Left hindlimb (tissue), 1 donor: ENCODE measurements around the gene DUS1L.
A peak's percentile ranks its signal among the peaks of the same experiment; 100 is the strongest.

ENCODE experiments used
- DNase-seq: peaks from one replicate; pipeline ENCODE4 v3.0.0-alpha.2; 2018

Gene DUS1L

DNA sequence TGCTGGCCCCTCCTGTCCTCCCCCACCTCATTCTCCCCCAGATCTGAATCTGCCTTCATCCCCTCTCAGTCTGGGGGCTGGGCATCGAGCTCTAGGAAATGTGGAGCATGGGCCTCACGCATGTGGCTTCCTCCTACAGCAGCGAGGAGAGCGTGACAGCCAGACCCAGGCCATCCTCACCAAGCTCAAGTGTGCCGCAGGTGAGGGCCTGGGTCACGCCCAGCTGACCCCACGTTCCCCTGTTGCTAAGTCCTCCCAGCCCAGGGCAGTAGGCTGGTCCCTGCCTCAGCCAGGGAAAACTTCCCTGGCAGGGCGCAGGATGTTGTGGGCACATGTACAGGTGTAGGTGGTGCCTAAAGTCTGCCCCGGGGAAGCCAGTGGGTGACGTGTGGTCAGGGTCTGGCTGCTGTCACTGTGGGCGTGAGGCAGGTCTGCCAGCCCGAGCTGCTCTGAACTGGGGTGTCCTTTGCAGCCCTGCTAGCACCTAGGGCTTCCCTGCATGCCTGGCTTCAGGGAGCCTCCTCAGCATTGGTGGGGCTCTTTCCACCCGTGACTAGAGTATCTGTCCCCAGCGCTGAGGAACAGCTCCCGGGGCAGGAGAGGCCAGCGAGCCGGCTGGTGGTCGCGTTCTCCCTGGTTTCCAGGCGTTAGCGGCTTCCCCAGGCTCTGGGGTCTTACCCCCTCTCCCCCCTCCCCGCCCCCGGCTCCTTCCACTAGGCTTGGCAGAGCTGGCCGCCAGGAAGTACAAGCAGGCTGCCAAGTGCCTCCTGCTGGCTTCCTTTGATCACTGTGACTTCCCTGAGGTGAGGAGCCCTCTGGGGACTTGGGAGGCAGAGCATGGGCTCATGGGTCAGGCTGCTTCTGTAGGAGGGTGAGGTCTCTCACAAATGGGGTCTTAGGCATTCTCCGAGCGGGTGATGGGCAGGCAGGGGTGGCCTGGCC is 10.3 kb downstream of the DUS1L start:
- peak; percentile 18 for DNase-seq

DNA sequence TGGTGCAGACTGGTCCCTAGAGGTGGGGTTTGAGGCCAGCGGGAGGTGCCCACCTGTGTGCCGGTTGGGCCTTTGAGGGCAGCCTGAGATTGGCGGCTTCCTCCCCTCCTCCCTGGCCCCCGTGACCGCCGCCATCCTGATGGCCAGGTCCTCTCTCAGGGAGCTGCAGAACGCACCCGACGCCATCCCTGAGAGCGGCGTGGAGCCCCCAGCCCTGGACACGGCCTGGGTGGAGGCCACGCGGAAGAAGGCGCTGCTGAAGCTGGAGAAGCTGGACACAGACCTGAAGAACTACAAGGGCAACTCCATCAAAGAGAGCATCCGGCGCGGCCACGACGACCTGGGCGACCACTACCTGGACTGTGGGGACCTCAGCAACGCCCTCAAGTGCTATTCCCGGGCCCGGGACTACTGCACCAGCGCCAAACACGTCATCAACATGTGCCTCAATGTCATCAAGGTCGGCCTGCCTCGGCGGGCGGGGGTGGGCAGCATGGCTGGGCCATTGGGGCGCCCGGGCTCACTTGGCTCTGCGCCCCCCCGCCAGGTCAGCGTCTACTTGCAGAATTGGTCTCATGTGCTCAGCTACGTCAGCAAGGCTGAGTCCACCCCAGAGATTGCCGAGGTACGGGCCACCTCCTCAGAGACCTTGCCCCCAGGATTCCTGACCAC is 11.1 kb downstream of the DUS1L start:
- DNase-seq, result peak; percentile 44

DNA sequence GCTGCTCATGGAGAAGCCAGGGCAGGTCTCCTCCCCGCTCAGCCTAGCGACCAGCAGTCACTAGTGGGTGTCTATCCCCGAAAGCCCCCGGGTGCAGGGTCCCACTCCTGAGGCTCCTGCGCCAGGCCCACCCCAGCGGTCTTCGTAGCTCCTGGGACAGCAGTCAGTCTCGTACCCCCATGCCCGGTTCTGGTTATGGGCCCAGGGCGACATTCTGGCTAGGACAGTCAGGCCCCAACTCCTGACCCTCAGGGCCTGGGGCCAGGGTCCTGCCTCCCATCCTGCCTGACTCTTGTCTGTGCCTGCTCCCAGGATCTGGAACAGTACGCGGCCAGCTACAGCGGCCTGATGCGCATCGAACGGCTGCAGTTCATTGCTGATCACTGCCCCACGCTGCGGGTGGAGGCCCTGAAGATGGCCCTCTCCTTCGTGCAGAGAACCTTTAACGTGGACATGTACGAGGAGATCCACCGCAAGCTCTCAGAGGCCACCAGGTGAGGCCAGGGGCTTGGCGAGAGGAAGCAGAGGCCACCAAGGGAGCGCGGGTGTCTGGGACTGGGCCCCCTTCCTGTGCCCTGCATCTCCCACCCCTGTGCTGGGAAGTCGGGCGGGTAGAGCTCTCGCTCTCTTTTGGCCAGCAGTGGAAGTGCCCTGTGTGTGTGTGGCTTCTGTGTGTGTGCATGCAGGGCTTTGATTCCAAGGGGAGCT is 11.9 kb downstream of the DUS1L start:
- peak; percentile 16 for DNase-seq

DNA sequence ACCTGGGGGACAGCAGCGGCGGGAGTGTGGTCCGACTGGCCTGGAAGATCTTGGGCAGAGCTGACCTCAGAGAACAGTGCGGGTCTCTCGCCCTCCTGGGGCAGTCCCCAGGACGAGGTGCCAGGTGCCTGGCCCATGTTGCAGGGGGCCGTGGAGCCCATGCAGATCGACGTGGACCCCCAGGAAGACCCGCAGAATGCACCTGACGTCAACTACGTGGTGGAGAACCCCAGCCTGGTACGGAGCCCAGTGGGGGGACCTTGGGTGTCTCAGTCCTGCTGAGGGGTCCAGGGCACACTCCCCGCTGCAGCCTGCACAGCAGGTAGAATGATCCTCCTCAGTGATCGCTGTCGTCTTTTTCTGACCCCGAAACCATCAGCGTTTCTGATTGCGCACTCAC is 12.5 kb downstream of the DUS1L start:
- DNase-seq, result peak; percentile 26

DNA sequence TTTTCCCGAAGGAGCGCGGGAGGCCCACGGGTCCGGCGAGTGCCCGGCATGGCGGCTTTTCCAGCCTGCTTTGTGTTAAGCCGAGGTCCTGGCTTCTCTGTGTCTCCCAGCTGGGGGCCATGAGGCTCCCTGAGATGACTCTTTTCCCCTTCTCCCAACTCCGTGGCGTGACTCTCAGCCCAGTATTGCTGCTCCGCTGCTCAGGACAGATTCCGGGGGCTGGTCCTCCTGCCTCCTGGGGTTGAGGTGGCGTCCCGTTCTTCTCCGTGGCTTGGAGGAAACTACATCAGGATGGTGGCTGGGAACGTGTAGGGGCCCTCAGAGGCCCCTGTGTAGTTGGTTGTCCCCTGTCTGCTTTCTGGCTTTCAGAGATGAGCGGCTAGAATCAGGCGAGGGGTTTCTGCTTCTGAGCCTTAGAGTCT is 13.0 kb downstream of the DUS1L start:
- no peak for DNase-seq

DNA sequence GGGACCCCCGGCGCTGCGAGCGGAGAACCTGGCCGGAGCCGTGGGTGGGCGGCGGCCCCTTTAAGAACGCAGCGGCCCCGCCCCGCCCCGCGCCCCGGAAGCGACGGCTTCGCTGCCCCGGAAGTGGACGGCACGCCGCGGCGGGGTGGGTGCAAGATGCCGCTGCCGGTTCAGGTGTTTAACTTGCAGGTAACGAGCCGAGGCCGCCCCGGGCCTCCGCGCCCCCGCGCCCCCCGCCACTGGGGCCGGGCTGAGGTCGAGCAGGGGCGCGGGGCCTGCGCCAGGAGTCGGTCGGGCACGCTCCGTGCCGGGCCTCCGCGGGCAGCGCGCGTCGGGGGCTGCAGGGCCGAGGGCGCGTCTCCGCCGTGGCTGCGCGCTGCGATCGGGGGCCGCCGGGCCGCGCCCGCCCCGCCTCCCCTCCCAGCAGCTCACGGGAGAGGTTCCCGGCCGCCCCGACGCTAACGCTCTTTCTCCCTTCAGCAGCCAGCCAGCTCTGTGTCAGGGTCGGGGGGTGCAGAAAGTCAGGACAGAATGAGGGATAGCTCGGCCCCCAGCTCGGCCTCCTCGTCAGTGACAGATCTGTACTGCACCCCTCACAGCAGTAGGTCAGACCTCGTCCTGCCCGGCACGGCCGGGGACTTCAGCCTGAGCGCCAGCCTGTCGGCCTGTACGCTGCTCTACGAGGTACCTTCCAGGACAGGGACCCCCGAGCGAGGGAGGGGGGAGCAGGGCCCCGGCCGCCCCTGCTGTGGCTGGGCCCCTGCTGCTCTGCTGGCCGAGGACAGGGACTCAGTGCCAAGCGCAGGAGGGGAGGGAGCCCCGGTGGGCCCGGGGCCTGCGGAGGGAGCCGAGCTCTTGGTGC is 13.6 kb downstream of the DUS1L start, which contains the start of the genes GPS1 and RFNG:
Gene GPS1, plus strand, starts transcription at position 123 of the 862 bp plus-strand sequence. Its CDS starts 34 bp downstream, at position 157.
Gene RFNG, minus strand, starts transcription at position 36 of the 862 bp plus-strand sequence. CDS start 45 bp downstream, outside the sequence.
- peak; percentile 72 for DNase-seq

DNA sequence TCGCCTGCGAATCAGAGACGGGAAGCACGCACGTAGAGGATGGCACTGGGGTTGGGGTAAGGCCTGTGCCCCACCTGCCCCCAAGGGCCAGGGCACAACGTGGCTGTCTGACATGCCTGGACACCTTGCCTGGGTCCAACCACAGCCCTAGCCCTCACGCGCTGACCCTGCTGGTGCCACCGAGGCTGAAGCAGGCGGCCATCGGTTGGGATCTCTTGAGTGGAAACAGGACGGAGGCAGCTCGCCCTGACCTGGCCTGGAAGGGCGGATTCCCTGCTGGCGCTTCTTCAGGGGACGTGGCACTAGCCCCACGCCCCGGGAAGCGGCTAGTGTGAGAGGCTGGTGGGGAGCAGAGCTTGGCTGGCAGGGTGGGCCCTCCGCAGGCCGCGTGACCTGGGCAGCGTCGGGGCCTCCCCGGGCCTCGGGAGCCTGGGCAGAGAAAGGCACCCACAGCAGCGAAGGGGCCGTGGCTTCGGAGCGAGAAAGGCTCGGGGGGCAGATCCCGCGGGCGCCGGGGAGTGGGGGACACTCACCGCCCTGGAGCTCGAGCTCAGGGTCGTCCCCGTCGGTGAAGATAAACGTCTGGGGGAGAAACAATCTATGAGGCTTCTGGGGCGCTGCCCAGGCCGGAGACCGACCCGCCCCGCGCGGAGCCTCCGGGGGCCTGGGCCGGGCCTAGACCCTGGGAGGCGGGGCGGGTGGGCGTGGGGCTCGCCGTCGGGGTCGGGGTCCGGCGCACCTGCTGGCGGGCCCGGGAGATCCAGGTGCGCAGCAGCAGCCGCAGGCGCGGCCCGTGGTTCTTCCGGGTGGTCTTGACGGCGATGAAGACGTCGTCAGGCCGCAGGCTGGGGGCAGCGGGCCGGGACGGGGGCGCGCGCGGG is 14.6 kb downstream of the DUS1L start:
- peak; percentile 46 for DNase-seq

DNA sequence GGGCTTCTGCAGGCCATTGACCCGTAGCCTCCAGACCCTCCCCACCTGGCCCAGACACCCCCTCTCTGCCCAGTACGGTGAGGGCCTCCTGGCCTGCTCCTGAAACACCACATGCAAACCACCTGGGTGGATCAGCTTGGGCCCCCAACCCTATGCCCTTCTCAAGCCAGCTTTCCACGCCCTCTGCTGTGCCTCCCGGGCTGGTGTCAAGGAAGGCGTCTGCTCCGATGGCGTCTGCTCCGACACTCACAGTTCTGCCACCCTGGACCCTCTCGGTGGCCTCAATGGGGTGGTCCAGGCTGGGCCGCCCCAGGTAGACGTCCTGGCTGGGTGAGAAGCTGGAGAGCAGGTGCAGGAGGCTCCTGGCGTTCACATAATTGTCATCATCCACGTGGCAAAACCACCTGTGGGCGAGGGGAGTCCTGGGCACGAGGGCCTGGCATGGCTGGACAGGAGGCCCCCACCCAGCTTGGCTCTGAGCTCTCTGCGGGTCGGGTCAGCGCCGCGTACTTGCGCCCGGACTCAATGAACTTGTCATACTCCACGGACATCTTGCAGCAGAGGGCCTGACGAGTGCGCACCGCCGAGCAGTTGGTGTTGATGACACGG is 15.3 kb downstream of the DUS1L start:
- DNase-seq, result no peak

DNA sequence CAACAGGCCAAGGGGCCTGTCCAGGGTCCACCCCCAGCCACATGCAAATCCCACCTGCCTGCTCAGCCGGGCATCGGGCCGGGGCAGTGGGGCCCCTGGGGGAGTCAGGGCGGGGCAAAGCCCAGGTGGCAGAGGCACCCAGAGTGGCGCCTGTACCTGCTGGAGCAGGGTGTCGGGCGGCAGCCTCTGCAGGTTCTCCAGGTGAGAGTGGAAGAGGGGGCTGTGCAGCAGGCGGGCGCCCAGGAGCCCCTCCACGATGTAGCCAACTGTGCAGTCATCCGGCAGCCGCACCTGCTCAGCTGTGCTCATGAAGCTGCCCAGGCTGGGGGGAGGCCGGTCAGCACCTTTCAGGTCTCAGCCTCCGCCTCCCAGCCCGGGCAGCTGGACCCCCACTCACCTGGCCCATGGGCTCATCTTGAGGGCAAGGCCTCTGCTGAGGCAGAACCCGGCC is 16.1 kb downstream of the DUS1L start:
- no peak for DNase-seq

DNA sequence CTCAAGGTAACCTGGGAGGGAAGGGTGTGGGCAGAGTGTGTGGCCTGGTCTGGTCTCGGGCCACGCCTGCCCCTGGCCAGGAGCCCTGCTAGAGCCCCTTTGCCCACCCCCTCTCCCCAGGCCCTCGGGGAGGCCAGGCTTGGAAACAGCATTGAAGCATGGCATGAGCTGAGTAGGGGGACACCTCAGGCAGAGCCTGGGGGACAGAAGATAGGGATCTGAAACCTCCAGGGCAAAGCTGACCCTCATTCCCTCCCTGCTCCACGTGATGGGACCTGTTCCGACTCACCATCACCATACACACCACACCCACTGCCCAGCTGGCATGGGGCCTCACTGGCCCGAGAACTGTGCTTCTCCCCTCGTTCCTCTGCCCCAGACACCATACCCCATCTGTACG is 16.5 kb downstream of the DUS1L start:
- no peak for DNase-seq

DNA sequence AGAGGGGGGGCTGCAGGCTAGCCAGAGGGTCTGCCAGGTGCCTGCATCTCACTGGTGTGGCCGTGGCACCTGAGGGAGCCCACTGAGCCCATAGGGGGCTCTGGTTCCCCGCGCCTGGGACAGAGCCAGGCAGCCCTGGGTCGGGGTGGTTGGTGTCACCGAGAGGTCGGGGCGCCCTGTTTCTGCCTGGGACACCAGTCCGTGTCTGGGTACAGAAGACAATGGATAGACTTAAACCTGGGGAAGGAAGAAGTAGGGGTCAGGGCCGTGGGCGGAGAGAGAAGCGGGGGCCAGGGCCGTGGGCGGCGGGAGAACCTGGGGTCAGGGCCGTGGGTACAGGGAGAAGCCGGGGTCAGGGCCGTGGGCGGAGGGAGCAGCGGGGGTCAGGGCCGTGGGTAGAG is 17.0 kb downstream of the DUS1L start:
- no peak for DNase-seq

DNA sequence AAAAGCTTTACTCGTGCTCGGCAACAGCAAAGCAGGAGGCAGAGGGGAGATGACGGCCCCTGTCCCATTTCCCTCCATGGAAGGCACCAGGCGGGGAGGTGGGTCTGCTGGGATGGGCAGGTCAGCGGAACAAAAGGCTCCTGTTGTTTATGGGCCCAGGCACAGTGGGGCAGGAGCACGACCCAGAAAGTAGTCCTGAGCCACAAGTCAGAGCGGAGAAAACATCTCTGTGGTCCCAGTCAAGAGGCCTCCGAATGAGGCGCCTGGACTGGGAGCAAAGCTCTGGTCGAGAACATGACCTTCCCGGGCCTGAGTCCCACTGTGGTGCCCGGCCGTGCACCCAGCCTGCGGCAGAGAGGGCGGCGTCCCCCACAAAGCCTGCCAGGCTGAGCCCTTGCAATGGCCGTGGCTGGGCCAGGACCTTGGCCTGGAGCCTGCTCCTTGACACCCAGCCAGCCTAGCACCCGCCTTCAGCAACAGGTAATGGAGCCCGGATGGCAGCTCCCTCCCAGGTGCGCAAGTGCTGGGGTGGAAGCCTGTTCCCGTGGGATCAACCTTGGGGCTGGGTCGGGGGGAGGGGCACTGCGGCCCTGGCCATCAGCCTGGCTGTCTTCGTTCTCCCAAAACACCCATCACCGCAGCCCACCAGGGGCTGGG is 17.6 kb downstream of the DUS1L start:
- DNase-seq, result no peak

DNA sequence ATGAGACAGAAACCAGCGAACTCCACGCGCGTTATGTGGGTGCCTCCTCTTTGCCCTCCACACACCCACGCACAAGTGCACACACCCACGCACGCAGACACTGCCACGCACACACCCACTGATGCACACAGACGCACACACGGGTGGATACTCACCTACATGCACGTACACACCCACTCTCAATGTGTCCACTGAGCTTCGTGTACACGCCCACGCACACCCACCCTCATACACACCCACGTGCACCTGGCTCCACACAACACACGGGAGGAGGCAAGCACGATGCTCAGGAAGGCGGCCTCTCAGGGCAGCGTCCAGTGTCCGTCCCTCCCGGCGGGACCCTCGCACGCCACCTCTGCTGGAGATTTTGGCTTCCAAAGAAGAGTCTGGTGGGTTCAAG is 18.2 kb downstream of the DUS1L start:
- no peak for DNase-seq

DNA sequence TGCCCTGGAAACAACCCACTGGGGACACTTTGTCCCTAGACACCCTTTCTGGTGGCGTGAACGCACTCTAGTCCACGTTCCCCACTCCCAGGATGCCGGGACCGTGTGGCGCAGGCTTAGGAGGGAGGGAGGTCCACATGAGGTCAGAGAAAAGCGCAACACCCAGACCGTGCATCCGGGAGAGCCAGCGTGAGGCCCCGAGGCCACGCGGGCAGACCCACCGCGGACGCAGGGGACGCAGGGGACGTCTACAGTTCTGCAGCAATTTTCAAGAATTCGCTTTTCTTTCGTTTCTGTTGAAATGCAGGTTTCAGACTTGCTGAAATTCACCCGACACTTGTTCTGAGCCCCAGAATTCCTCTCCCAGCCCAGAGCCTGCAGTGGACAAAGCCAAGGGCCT is 18.7 kb downstream of the DUS1L start:
- no peak for DNase-seq

DNA sequence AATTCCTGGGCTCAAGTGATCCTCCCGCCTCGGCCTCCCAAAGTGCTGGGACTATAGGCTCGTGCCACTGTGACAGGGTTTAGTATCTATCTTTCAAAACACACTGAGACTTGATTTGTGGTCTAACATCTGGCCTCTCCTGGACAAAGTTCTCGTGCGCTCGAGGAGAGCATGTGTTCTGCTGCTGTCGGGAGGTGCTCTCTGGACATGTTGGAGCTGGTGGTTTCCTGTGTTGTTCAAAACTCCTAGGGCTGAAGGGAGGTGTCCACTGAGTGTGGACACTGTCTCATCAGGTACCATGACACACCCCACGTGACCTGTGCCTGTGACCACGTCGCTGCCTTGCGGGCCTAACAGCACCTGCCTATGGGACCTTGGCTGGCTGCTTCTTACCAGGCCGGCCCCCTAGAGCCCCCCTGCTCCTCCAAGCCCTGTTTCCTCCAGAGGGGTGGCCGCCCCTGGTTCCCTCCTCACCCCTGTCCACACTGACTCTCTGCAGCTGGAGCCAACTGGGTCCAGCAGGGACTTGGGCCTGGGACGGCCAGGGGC is 19.6 kb downstream of the DUS1L start:
- no peak for DNase-seq

DNA sequence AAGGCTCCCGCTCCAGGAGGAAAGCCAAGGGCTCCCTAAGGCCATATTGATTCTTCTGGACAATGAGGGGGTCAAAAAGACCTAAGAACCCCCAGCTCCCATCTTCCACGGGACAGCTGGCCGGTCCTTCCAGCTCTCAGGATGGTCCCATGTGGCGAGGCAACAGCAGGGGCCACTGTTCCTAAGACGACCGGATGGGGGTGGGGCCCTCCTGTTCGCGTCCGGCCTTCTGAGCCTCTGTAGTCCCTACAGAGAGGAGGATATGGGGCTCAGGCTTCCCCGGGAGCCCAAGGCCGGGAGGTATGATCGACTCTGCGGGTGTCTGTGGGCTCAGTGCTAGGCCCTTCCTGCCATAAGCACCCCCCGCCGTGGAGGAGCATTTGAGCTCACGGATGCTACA is 22.1 kb downstream of the DUS1L start:
- DNase-seq, result no peak

DNA sequence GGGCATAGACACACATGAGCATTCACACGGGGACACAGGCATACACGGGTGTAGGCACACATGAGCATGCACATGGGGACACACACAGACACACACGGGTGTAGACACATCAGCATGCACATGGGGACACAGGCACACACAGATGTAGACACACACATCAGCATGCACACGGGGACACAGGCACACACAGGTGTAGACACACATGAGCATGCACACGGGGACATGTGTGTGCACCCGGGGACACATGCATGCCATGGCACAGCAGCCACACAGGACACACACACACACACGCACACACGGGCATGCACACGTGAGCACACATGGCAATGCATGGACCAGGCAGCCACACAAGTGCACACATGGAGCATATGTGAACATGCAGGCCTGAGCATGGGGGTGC is 23.0 kb downstream of the DUS1L start:
- DNase-seq, result no peak

DNA sequence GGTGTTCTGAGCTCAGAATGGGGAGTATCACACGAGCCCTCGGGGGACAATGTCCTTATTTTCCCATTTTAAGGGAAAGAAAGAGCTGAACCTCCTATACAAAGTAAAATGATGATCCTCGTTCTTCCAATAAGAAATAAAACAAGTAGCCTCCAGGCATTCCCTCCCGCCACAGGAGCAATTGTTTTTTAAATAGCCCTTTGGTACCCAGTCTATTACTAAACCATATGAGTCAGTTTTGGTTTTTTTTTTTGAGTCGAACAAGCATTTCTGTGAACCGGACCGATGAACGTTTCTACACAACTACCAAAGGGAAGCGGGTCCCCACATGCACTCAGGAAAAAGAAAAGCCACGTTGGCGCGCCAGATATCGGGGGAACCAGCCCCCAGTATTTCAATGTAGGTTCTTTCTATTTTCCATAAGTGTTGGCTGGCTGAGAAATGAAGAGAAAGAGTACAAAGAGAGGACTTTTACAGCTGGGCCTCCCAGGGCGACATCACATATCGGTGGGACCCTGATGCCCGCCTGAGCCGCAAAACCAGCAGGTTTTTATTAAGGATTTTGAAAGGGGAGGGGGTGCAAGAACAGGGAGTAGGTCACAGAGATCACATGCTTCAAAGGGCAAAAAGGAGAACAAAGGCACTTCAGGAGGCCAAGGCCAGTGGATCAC is 24.3 kb downstream of the DUS1L start:
- DNase-seq, result no peak

DNA sequence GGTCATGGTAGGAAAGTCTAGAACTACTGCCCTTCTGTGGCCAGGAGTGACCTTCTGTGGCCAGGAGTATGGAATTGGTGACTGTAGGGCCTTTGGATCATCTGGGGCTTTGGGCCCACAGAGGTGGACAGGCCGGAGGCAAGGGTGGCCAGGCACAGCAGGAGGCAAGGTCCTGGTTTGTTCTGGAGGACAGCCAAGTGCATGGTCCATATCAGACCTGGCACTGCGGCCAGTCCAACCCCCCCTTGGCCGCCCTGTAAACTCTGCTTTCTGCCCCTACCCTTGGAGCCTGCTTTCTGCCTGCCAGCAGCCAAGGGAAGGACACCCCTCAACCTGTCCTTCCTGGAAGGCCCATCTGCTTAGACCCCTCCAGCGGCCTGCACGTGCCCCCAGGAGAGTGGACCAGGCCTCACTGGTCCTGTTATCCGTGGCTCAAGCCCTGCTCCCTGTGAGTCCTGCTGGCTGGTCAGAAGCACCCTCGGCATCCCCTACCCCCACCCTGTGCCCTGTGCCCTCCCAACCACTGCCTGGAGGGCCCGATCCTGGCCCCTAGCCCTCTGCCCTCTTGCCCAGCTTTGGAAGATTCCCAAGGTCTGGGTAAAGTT is 25.8 kb downstream of the DUS1L start:
- no peak for DNase-seq
